VCaP (cell line): ENCODE measurements around the gene GPR21.

Source experiments
- H3K27ac ChIP-seq: fragments of 450-650 bp; 2 replicates; pipeline ENCODE4 v1.5.1; 2017
- CTCF ChIP-seq: fragments of 450-650 bp; conservative IDR thresholded peaks from 2 replicates; pipeline ENCODE4 v1.5.1; 2017; ENCODE audit warnings: mild to moderate bottlenecking, moderate library complexity

GPR21 gene

GRCh38 chr9:123033352-123033751 is at the start of gene GPR21:
Gene GPR21 (plus strand): TSS chr9:123033667. CDS start chr9:123034567, 900 bp downstream.
- H3K27ac ChIP-seq: no peak within 1 kb of the TSS
- TF ChIP-seq CTCF: no peak

- no peak for TF ChIP-seq CTCF
- no peak overlapping the region for H3K27ac ChIP-seq
Observed at GRCh38 chr9:122986010-122986409, 47.5 kb upstream of the GPR21 start.

GRCh38 chr9:122988141-122988540 is 45.3 kb upstream of the GPR21 start:
- TF ChIP-seq CTCF: no peak
- H3K27ac ChIP-seq: no peak overlapping the region

- TF ChIP-seq CTCF: no peak
- H3K27ac ChIP-seq: no peak overlapping the region; the same call in 1 of the 2 replicates
Observed at GRCh38 chr9:122988920-122989621, 44.4 kb upstream of the GPR21 start.

GRCh38 chr9:122991370-122991830 is 42.1 kb upstream of the GPR21 start:
- peak; percentile 94 for TF ChIP-seq CTCF
- H3K27ac ChIP-seq: no peak overlapping the region

GRCh38 chr9:122996586-122996985 is 36.9 kb upstream of the GPR21 start:
- no peak for TF ChIP-seq CTCF
- H3K27ac ChIP-seq: peak overlapping the region; percentile 71

GRCh38 chr9:122998448-122998847 is 35.0 kb upstream of the GPR21 start:
- peak overlapping the region; percentile 71 for H3K27ac ChIP-seq
- no peak for TF ChIP-seq CTCF
